T-helper 2 cell (primary cell): ENCODE measurements around the gene CNTNAP2.
"Not testable (repeated sequence)": the region's sequence is repeated elsewhere in the genome, so short reads cannot be mapped to it uniquely, and the experiment has no call there.

ENCODE experiments used
- DNase-seq, 5 experiments: peaks; one replicate each; pipeline versions ENCODE4 v3.0.0 to v3.0.0-alpha.2; 2012 to 2022

CNTNAP2 gene

DNA sequence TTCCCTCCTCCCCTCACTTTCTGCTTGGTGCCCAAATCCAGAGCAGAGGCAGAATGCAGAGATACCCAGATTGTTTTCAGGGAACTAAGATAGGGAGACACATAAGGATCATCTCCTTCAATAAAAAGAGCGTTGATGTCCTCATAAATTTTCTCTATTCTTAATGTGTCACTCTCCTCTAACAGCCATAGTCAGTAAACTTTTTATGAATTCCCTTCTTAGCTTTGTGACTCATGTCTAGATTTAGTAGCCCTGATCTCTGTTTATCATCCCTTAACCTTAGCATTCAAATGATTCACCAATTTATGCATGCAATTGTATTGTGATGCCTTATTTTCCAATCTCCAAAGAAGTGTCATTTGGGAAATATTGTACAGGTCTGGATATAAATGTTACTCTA, 1478.4 kb downstream of the CNTNAP2 start:
- DNase-seq = no peak

GRCh38 chr7:147598687-147599086, 1482.1 kb downstream of the CNTNAP2 start:
- DNase-seq = not testable (repeated sequence)

- no peak for DNase-seq
Observed at GRCh38 chr7:147605323-147605722, 1488.7 kb downstream of the CNTNAP2 start.

DNA sequence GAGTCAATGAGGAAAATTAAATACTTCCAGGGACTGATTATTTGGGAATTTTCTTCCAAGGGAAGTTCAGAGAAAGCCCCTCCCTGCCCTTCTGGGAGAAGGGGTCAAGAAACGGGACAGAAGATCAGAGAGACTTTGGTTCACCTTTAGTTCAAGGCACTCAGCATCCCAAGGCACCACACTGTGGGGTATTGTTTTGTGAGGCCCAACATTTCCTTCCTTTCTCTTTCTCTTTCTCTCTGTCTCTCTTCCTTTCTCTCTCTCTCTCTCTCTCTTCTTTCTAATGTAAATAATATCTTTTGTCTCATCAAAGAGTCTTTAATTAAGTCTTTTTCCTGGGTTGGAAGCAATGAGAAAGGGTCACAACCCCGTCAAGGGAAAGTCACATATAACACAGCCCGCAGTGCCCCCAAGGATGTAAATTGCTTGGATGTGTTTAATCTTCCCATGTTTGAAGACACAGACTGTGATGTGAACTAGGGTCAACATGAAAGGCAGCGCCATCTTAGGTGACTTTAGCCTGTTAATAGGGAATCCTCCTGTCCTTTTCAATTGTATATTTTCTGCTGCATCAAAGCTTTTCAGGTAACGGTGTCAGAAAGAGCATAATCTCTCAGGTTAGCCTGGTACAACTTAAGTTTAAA, 1490.7 kb downstream of the CNTNAP2 start:
- DNase-seq = no peak

- DNase-seq = no peak
Observed at GRCh38 chr7:147611431-147611830, 1494.8 kb downstream of the CNTNAP2 start.

DNA sequence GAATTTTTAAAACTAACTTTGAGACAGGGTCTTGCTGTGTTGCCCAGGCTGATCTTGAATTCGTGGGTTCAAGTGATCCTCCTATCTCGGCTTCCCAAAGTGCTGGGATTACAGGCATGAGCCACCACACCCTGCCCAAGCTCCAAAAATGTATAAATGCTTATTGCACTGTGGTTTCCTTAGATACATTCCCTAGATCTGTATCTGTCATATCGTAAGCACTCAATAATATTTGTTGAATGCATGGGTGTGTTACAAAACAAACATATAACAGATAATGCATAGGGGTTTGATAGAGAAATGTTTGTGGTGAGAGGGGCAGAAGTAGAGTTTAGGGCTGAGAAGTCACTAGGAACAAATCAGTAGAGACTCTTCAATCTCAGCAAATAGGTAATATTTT, 1518.7 kb downstream of the CNTNAP2 start:
- no peak for DNase-seq

DNA sequence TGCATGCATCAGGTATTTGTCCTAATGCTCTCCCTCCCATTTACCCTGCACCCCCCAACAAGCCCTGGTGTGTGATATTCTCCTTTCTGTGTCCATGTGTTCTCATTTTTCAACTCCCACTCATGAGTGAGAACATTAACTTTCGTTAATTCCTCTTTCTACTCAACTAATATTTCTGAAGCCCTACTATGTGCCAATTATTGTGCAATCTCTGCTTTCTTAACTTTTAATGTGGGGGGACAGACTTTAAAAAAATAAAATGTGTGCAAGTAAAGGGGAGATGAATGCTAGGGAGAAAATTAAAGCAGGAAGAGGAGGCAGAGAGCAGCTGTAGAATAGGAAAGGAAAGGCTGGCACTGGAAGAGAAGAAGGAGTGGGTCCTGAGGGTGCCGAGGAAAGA, 1520.0 kb downstream of the CNTNAP2 start:
- no peak for DNase-seq

DNA sequence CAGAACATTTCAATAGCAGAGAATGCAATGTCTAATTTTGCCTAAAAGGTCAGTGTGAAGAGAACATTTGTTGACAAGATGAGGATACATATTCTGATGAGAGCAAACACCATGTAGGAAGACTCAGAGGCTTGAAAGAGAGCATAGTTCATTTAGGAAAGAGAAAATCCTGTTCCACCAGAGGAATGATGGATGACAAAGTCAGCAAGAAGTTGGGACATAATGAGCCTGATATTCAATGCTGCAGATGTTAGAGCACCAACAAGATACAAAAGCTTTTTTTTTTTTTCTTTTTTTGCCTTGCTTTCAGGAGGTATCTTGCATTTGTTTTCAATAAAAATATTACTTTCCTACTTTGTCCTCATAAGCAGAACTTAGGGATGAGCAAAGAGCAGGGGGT, 1522.0 kb downstream of the CNTNAP2 start:
- no peak for DNase-seq

DNA sequence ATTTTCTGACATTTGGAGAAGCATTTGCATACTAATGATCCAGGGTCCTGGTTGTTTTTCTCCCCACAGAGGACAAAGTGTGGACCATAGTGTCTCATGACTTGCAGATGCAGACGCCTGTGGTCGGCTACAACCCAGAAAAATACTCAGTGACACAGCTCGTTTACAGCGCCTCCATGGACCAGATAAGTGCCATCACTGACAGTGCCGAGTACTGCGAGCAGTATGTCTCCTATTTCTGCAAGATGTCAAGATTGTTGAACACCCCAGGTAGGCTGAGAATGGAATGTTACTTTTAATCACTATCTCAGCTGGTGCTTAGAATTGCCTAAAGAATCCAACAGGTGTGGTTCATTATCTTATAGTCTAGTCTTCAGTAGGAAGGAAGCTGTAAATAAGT, 1522.4 kb downstream of the CNTNAP2 start:
- no peak for DNase-seq

DNA sequence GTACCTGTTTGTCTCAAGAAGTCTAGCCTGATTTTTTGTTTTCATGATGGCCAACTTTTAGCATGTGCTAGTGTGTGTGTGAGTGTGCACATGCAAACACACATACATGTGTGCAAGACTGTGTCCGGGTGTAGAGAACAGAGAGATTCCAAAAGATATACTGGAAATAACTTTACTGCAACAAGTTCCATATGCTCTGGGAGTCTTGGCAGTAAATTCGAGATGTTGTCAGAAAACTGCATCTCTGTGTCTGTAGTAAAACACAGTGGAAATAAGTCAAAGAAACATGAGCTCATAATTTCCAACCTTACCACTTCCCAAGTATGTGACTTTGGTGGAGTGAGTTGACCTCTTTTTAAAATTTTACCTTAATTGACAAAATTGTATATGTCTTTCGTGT, 1523.2 kb downstream of the CNTNAP2 start:
- DNase-seq = no peak

- no peak for DNase-seq
Observed at GRCh38 chr7:147640821-147641220, 1524.2 kb downstream of the CNTNAP2 start.

GRCh38 chr7:147646568-147646967, 1530.0 kb downstream of the CNTNAP2 start:
- DNase-seq = no peak

GRCh38 chr7:147650991-147651390, 1534.4 kb downstream of the CNTNAP2 start:
- no peak for DNase-seq

- no peak for DNase-seq
Observed at GRCh38 chr7:147651601-147652000, 1535.0 kb downstream of the CNTNAP2 start.

DNA sequence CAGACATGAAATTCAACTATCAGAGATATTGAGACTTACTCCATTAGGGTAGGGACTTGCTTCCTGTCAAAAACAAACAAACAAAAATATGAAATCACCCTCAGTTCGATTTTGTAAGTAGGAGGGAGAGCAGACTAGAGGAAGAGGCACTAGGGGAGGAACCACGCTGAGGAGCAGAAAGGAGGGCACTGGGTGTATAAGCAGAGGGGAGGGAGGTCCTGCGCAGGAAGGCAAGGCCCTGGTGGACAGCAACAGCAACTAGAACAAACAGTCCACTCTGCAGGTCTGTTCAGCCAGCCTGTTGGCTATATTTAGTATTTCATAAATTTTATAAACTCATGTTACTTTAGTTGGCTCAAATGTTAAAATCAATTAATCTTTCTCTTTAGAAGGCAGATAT, 1536.9 kb downstream of the CNTNAP2 start:
- DNase-seq = no peak

- no peak for DNase-seq
Observed at GRCh38 chr7:147658392-147658967, 1541.9 kb downstream of the CNTNAP2 start.

GRCh38 chr7:147659036-147659995, 1542.7 kb downstream of the CNTNAP2 start:
- no peak for DNase-seq

GRCh38 chr7:147664541-147664940, 1547.9 kb downstream of the CNTNAP2 start:
- DNase-seq = no peak

- DNase-seq = no peak
Observed at GRCh38 chr7:147670759-147671158, 1554.2 kb downstream of the CNTNAP2 start.

GRCh38 chr7:147674705-147675104, 1558.1 kb downstream of the CNTNAP2 start:
- no peak for DNase-seq

- no peak for DNase-seq
Observed at GRCh38 chr7:147678943-147679342, 1562.3 kb downstream of the CNTNAP2 start.

GRCh38 chr7:147681530-147681929, 1564.9 kb downstream of the CNTNAP2 start:
- DNase-seq = no peak

DNA sequence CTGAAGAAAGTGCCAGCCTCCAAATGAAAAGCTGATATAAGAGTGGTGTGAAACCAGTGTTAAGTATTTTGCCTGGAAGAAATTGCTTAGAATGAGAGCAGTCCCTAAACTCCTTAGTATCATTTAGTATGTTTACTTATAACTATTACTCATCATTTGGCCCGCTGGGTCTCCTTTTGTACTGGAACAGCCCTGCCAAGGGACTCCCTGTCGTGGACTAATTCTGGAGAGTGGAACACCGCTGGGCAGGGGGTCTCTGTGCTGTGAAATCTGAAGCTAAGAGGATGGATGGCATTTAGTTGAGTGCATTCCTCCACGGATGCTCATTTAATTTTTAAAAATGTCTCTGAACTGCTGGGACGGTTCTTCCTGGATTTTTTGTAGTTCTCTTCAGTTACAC, 1584.1 kb downstream of the CNTNAP2 start:
- DNase-seq = no peak

DNA sequence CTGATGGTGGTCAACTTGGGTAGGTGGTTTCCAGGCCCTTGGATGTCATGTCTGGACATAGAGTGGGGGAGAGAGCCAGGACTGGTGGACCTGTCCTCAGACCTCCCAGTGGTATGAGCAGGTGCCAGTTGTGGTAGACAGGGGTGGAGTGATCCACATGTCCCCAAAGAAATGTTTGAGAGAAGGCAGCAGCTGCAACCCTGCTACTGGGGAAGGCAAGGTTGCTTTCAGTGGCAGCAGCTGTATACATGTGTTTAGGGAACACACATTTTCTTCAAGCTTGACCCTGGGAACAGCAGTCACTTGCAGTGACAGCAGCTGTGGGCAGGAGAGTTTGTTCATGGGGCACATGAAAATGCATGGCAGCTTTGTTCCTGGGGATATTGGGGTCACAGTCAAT, 1591.3 kb downstream of the CNTNAP2 start:
- DNase-seq = no peak
